Measurements from ENCODE around the gene PEDS1.

PEDS1 gene

GRCh38 chr20:50115041-50115512 lies 38.4 kb downstream of the PEDS1 start:
- Histone ChIP-seq H3K79me2 (peaks cover 29% of the 10 kb centered on the region), H3K9me3 (ENCODE audit: control insufficient read depth, low read length) (no peaks in the 10 kb centered on the region), H3K27me3 (ENCODE audit: control insufficient read depth, insufficient read depth, low read length) (no peaks in the 10 kb centered on the region), H3K4me2 (ENCODE audit: low read length) (peak overlapping the region; percentile 76), H2AFZ (no peak overlapping the region), H3K4me1 (peaks cover 22% of the 10 kb centered on the region), H3K36me3 (ENCODE audit: control insufficient read depth, insufficient read depth, low read length) (no peaks in the 10 kb centered on the region), H3K27ac (peak overlapping the region; percentile 36), H3K9ac (no peak overlapping the region), H3K4me3 (ENCODE audit: low read depth, low read length) (peak overlapping the region; percentile 63)
- no peak for TF ChIP-seq CTCF (IDR thresholded peaks at IDR 0.05)

GRCh38 chr20:50113420-50114224 lies 39.9 kb downstream of the PEDS1 start:
- peak overlapping the region; percentile 61 for H2AFZ ChIP-seq
- H3K36me3 ChIP-seq (ENCODE audit: control insufficient read depth, insufficient read depth, low read length): no peaks in the 10 kb centered on the region
- TF ChIP-seq CTCF (IDR thresholded peaks at IDR 0.05): no peak
- H3K4me1 ChIP-seq: peaks cover 22% of the 10 kb centered on the region
- H3K9ac ChIP-seq: no peak overlapping the region
- H3K4me2 ChIP-seq (ENCODE audit: low read length): peak overlapping the region; percentile 73
- peak overlapping the region; percentile 91 for H3K4me3 ChIP-seq (ENCODE audit: low read depth, low read length)
- no peaks in the 10 kb centered on the region for H3K27me3 ChIP-seq (ENCODE audit: control insufficient read depth, insufficient read depth, low read length)
- H3K79me2 ChIP-seq: peaks cover 43% of the 10 kb centered on the region
- H3K27ac ChIP-seq: peak overlapping the region; percentile 76
- no peaks in the 10 kb centered on the region for H3K9me3 ChIP-seq (ENCODE audit: control insufficient read depth, low read length)

GRCh38 chr20:50112512-50113419 lies 40.8 kb downstream of the PEDS1 start, which contains the start of gene UBE2V1:
TSS of gene UBE2V1 (minus strand) at chr20:50113150. CDS start at chr20:50113128, 22 bp downstream.
- TF ChIP-seq CTCF (IDR thresholded peaks at IDR 0.05): peak; percentile 37
- peaks cover 22% of the 10 kb centered on the region for H3K4me1 ChIP-seq
- no peaks in the 10 kb centered on the region for H3K9me3 ChIP-seq (ENCODE audit: control insufficient read depth, low read length)
- peak within 1 kb of the TSS; percentile 91 for H3K4me3 ChIP-seq (ENCODE audit: low read depth, low read length)
- H2AFZ ChIP-seq: peak within 1 kb of the TSS; percentile 61
- H3K4me2 ChIP-seq (ENCODE audit: low read length): peak within 1 kb of the TSS; percentile 73
- H3K27me3 ChIP-seq (ENCODE audit: control insufficient read depth, insufficient read depth, low read length): no peaks in the 10 kb centered on the region
- H3K79me2 ChIP-seq: peaks cover 52% of the 10 kb centered on the region
- H3K36me3 ChIP-seq (ENCODE audit: control insufficient read depth, insufficient read depth, low read length): no peaks in the 10 kb centered on the region
- peak within 1 kb of the TSS; percentile 97 for H3K9ac ChIP-seq
- peak within 1 kb of the TSS; percentile 76 for H3K27ac ChIP-seq

- no peak overlapping the region for H3K9ac ChIP-seq
- no peak for TF ChIP-seq CTCF (IDR thresholded peaks at IDR 0.05)
- H2AFZ ChIP-seq: peak overlapping the region; percentile 61
- no peaks in the 10 kb centered on the region for H3K27me3 ChIP-seq (ENCODE audit: control insufficient read depth, insufficient read depth, low read length)
- H3K79me2 ChIP-seq: peaks cover 58% of the 10 kb centered on the region
- peak overlapping the region; percentile 91 for H3K4me3 ChIP-seq (ENCODE audit: low read depth, low read length)
- peak overlapping the region; percentile 73 for H3K4me2 ChIP-seq (ENCODE audit: low read length)
- no peaks in the 10 kb centered on the region for H3K36me3 ChIP-seq (ENCODE audit: control insufficient read depth, insufficient read depth, low read length)
- no peaks in the 10 kb centered on the region for H3K9me3 ChIP-seq (ENCODE audit: control insufficient read depth, low read length)
- peak overlapping the region; percentile 76 for H3K27ac ChIP-seq
- peaks cover 27% of the 10 kb centered on the region for H3K4me1 ChIP-seq
These were observed 41.6 kb downstream of the PEDS1 start for GRCh38 chr20:50111829-50112495.
